Panc1 (cell line): ENCODE measurements around the gene HDLBP. TPM values are rescaled to one million over a fixed set of nuclear protein-coding genes. Genes with fewer than 3 reads are reported as not detected.

Experiments
- ATAC-seq: fragments of 200-7000 bp; cut with Tn5 transposase; 2 replicates; pipeline ENCODE4 v1.9.1; 2020; ENCODE audit warnings: mild to moderate bottlenecking, moderate library complexity
- BruUV-seq: library from RNA; stranded (reverse); fragments of 400-500 nt; replicated peaks from 2 replicates; lab custom pipeline; 2021; lab: Mats Ljungman, UMichigan
- CTCF ChIA-PET: fragments of 300-600 bp; sonication (Branson Sonifier 250); formaldehyde crosslinking; loops from one replicate; lab custom pipeline; 2022; ENCODE audit warnings: antibody characterized with exemption; lab: Charles Lee
- POLR2A ChIA-PET: fragments of 300-600 bp; sonication (Branson Sonifier 250); formaldehyde crosslinking; loops from one replicate; lab custom pipeline; 2022; ENCODE audit warnings: antibody characterized with exemption; lab: Charles Lee
- DNase-seq: peaks from one replicate; pipeline ENCODE4 v3.0.0-alpha.2; 2010; ENCODE audit warnings: low read depth, low spot score
- H3K27ac ChIP-seq: 2 replicates; pipeline ENCODE4 v1.5.1; 2011; ENCODE audit warnings: mild to moderate bottlenecking, low read length, inconsistent platforms
- H3K27me3 ChIP-seq: fragments of 200-500 bp; sonication (Bioruptor generic); 2 replicates; pipeline ENCODE4 v1.6.0; 2014; ENCODE audit warnings: low read length, inconsistent platforms; ENCODE audit not compliant: control insufficient read depth, insufficient read depth
- H3K36me3 ChIP-seq: fragments of 200-500 bp; sonication (Bioruptor generic); 2 replicates; pipeline ENCODE4 v1.5.1; 2014; ENCODE audit warnings: inconsistent platforms, mild to moderate bottlenecking, low read length, moderate library complexity; ENCODE audit not compliant: control insufficient read depth, insufficient read depth
- H3K4me1 ChIP-seq: 2 replicates; pipeline ENCODE4 v1.5.1; 2011; ENCODE audit warnings: inconsistent platforms, mild to moderate bottlenecking, low read length, moderate library complexity; ENCODE audit not compliant: control insufficient read depth, insufficient read depth
- H3K4me3 ChIP-seq, 2 experiments: 2 replicates each; pipeline ENCODE4 v1.5.1; 2011 to 2012; ENCODE audit warnings: low read depth in 2 of 2, low read length in 2 of 2, mild to moderate bottlenecking in 2 of 2, inconsistent platforms in 1 of 2, moderate library complexity in 1 of 2
- H3K9me3 ChIP-seq: fragments of 200-500 bp; sonication (Bioruptor generic); 2 replicates; pipeline ENCODE4 v1.5.1; 2014; ENCODE audit warnings: low read depth, mild to moderate bottlenecking, inconsistent platforms, low read length, moderate library complexity; ENCODE audit not compliant: control insufficient read depth, insufficient read depth
- CTCF ChIP-seq: fragments of 450-650 bp; IDR thresholded peaks from 2 replicates; pipeline ENCODE4 v1.5.1; 2017; ENCODE audit warnings: mild to moderate bottlenecking
- POLR2AphosphoS5 ChIP-seq: IDR thresholded peaks from 2 replicates; pipeline ENCODE4 v1.6.1; 2012; ENCODE audit warnings: mild to moderate bottlenecking, low read depth, low read length, moderate library complexity
- SIN3A ChIP-seq: IDR thresholded peaks from 2 replicates; pipeline ENCODE4 v1.6.1; 2012; ENCODE audit warnings: low read depth, mild to moderate bottlenecking, low read length, moderate library complexity, borderline replicate concordance; ENCODE audit not compliant: insufficient read depth
- TCF7L2 ChIP-seq: IDR thresholded peaks from 2 replicates; pipeline ENCODE4 v1.6.1; 2011; ENCODE audit warnings: mild to moderate bottlenecking, low read depth, low read length, inconsistent platforms
- in situ Hi-C: cut with HindIII; loops from 2 replicates; pipeline ENCODE4 v1.10.0; 2016; ENCODE audit warnings: low sequenced_read_pairs, low pct_unique_long_range_greater_than_20kb
- intact Hi-C: fragments of 100-400 bp; cut with micrococcal nuclease; formaldehyde crosslinking; loops from one replicate; pipeline ENCODE4 v1.10.0; 2022; ENCODE audit not compliant: unreplicated experiment
- total RNA-seq: library from RNA; stranded (reverse); gene quantifications from one replicate; pipeline ENCODE4 v1.2.1, GENCODE V29; 2021; ENCODE audit not compliant: unreplicated experiment
- TF ChIP-seq, protein P1 (sequence below), 2 experiments: IDR thresholded peaks; 2 replicates each; pipeline ENCODE4 v1.6.1; 2011 to 2012; ENCODE audit warnings: low read depth in 2 of 2, control low read depth in 1 of 2, low read length in 1 of 2, mild to moderate bottlenecking in 1 of 2, moderate library complexity in 1 of 2; ENCODE audit not compliant: insufficient read depth in 1 of 2

The HDLBP gene
- total RNA-seq, 1 experiment from 2014 or later, result 656 TPM

DNA sequence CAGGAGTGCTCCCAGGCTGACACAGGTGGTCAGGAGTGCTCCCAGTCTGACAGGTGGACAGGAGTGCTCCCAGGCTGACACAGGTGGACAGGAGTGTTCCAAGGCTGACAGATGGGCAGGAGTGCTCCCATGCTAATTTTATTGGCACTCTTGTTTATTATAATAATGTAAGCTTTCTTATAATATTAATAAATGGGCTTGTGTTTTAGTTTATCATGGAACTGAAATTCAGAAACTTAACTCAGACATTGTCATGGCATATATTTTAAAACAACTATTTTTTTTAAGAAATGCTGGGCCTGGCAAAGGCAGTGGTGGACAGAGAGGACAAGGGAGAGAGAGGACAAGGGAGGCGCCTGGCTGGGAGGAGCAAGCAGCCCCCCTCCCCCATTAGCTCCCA is 108.3 kb downstream of the HDLBP start:
- ATAC-seq, result no peak
- intact Hi-C loops, result no loop called here

DNA sequence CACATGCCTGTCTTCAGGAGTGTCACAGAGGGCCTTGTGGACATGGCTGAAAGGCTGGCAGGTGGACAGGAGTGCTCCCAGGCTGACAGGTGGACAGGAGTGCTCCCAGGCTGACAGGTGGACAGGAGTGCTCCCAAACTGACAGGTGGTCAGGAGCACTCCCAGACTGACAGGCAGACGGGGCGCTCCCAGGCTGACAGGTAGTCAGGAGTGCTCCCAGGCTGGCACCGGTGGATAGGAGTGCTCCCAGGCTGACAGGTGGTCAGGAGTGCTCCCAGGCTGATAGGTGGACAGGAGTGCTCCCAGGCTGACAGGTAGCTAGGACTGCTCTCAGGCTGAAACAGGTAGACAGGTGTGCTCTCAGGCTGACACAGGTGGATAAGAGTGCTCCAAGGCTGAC is 110.4 kb downstream of the HDLBP start:
- ATAC-seq, result no peak
- Histone ChIP-seq H3K4me3 (no peak overlapping the region), H3K4me1 (no peaks in the 10 kb centered on the region), H3K27ac (no peak overlapping the region), H3K27me3 (no peaks in the 10 kb centered on the region), H3K36me3 (no peaks in the 10 kb centered on the region), H3K9me3 (no peaks in the 10 kb centered on the region)
- in situ Hi-C loops (no loop called here), intact Hi-C loops (no loop called here)
- TF ChIP-seq, protein P1, sequence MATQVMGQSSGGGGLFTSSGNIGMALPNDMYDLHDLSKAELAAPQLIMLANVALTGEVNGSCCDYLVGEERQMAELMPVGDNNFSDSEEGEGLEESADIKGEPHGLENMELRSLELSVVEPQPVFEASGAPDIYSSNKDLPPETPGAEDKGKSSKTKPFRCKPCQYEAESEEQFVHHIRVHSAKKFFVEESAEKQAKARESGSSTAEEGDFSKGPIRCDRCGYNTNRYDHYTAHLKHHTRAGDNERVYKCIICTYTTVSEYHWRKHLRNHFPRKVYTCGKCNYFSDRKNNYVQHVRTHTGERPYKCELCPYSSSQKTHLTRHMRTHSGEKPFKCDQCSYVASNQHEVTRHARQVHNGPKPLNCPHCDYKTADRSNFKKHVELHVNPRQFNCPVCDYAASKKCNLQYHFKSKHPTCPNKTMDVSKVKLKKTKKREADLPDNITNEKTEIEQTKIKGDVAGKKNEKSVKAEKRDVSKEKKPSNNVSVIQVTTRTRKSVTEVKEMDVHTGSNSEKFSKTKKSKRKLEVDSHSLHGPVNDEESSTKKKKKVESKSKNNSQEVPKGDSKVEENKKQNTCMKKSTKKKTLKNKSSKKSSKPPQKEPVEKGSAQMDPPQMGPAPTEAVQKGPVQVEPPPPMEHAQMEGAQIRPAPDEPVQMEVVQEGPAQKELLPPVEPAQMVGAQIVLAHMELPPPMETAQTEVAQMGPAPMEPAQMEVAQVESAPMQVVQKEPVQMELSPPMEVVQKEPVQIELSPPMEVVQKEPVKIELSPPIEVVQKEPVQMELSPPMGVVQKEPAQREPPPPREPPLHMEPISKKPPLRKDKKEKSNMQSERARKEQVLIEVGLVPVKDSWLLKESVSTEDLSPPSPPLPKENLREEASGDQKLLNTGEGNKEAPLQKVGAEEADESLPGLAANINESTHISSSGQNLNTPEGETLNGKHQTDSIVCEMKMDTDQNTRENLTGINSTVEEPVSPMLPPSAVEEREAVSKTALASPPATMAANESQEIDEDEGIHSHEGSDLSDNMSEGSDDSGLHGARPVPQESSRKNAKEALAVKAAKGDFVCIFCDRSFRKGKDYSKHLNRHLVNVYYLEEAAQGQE (IDR thresholded peaks at IDR 0.05; ENCODE audit: insufficient read depth in 1 of 2, low read depth in 2 of 2, low read length in 1 of 2), result no peak
- TF ChIP-seq CTCF, result no peak
- no peak for TF ChIP-seq SIN3A
- no peak for TF ChIP-seq POLR2AphosphoS5
- no peak for TF ChIP-seq TCF7L2
- POLR2A ChIA-PET, result no interaction called here
- no peak for DNase-seq
- BruUV-seq, result no TSS peak
- CTCF ChIA-PET, result no interaction called here

More for the DNA sequence above, 108.3 kb downstream of the HDLBP start:
- Histone ChIP-seq H3K4me3 (no peak overlapping the region), H3K27me3 (no peaks in the 10 kb centered on the region), H3K27ac (no peak overlapping the region), H3K4me1 (no peaks in the 10 kb centered on the region), H3K36me3 (no peaks in the 10 kb centered on the region), H3K9me3 (no peaks in the 10 kb centered on the region)
- DNase-seq, result no peak
- BruUV-seq, result no TSS peak
- in situ Hi-C loops, result no loop called here
- POLR2A ChIA-PET, result no interaction called here
- TF ChIP-seq, protein P1 (IDR thresholded peaks at IDR 0.05; ENCODE audit: insufficient read depth in 1 of 2, low read depth in 2 of 2, low read length in 1 of 2), result no peak
- TF ChIP-seq POLR2AphosphoS5, result no peak
- no peak for TF ChIP-seq CTCF
- no peak for TF ChIP-seq TCF7L2
- no peak for TF ChIP-seq SIN3A
- CTCF ChIA-PET, result no interaction called here
